WI38 (cell line): Measurements from ENCODE around the gene NCOA1.

Source experiments
- H3K4me3 ChIP-seq: 2 replicates; pipeline ENCODE4 v1.5.1; 2011; ENCODE audit warnings: low read depth, mild to moderate bottlenecking, control low read depth, low read length
- TF ChIP-seq, protein P1 (sequence below): IDR thresholded peaks from 2 replicates; pipeline ENCODE4 v1.5.1; 2012; ENCODE audit warnings: low read depth, mild to moderate bottlenecking, control low read depth, low read length

Gene NCOA1

GRCh38 chr2:24454294-24454693 lies 36.8 kb upstream of the NCOA1 start:
- H3K4me3 ChIP-seq = peak overlapping the region; percentile 5; the same call in 1 of the 2 replicates
- TF ChIP-seq, protein P1, sequence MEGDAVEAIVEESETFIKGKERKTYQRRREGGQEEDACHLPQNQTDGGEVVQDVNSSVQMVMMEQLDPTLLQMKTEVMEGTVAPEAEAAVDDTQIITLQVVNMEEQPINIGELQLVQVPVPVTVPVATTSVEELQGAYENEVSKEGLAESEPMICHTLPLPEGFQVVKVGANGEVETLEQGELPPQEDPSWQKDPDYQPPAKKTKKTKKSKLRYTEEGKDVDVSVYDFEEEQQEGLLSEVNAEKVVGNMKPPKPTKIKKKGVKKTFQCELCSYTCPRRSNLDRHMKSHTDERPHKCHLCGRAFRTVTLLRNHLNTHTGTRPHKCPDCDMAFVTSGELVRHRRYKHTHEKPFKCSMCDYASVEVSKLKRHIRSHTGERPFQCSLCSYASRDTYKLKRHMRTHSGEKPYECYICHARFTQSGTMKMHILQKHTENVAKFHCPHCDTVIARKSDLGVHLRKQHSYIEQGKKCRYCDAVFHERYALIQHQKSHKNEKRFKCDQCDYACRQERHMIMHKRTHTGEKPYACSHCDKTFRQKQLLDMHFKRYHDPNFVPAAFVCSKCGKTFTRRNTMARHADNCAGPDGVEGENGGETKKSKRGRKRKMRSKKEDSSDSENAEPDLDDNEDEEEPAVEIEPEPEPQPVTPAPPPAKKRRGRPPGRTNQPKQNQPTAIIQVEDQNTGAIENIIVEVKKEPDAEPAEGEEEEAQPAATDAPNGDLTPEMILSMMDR = no peak

DNA sequence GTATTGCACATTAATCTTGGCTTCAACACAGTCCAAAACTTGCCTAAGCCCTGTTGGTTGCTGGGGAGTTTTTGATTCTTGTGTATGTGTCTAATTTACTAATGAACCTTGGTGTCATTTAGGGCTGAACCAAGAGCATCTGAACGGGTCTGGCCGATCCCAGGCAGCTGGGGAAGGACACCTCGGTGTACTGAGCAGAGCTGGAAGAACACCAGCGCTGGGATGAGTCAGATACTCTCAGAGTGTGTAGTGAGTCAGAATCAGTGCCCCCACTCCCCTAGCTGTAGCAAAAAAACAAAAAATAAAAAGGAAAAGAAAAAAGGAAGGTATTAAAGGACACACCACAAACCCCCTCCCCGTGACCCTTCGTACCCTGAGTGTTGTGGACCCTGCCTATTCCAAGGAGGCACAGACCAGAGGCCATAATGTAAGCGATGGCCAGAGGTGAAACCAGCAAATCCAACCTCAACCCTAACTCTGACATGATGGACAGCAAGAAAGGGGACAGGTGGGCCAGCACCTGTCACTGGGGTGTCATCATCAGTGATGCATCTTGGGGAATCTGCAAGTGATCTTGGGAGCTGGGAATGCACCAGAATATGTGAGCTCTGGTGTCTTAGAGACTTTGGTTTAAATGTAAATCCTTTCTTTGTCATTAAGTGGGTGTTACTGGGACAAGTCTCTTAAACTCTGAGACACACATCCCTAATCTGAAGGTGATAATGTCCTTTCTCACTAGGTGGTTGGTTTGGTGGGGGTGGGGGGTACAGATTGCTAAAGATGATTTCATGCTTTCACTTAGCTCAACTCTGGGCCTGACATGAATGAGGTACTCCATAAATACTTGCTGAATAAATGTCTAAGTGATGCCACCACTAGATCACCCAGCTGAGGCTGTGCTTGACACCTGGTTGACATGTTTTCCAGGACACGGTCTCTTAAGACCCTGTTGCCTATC lies 34.2 kb upstream of the NCOA1 start:
- TF ChIP-seq, protein P1 = no peak
- no peak overlapping the region for H3K4me3 ChIP-seq

GRCh38 chr2:24457696-24458386 lies 33.2 kb upstream of the NCOA1 start:
- no peak overlapping the region for H3K4me3 ChIP-seq
- TF ChIP-seq, protein P1 = no peak

GRCh38 chr2:24459224-24460161 lies 31.6 kb upstream of the NCOA1 start:
- TF ChIP-seq, protein P1 = no peak
- H3K4me3 ChIP-seq = no peak overlapping the region

GRCh38 chr2:24461685-24462084 lies 29.4 kb upstream of the NCOA1 start:
- TF ChIP-seq, protein P1 = no peak
- no peak overlapping the region for H3K4me3 ChIP-seq

- TF ChIP-seq, protein P1 = no peak
- H3K4me3 ChIP-seq = no peak overlapping the region
Observed at GRCh38 chr2:24463271-24463670, 27.8 kb upstream of the NCOA1 start.
